Esophagus squamous epithelium (tissue), 5 donors: ENCODE results near the gene ST3GAL4. TPM values are rescaled to one million over a fixed set of nuclear protein-coding genes. Genes with fewer than 3 reads are reported as not detected.

Experiments used
- DNase-seq: peaks from one replicate; lab custom pipeline; 2025; lab: John Stamatoyannopoulos, UW
- H3K27ac ChIP-seq, 4 donors: fragments of 200-600 bp; sonication (generic); one replicate each; pipeline ENCODE4 v1.5.1; 2016 to 2019; ENCODE audit warnings: mild to moderate bottlenecking in 1 of 4
- H3K27me3 ChIP-seq, 4 donors: fragments of 200-600 bp; sonication (generic); 1 replicate in 3 of 4; 2 replicates in 1 of 4; pipeline versions ENCODE4 v1.5.1 to v1.6.0; 2017 to 2021; ENCODE audit warnings: antibody characterized with exemption in 1 of 4
- H3K36me3 ChIP-seq, 3 donors: fragments of 200-600 bp; sonication (generic); one replicate each; pipeline ENCODE4 v1.5.1; 2016 to 2019
- H3K4me1 ChIP-seq, 3 donors: fragments of 200-600 bp; sonication (generic); one replicate each; pipeline ENCODE4 v1.5.1; 2017 to 2019
- H3K4me3 ChIP-seq, 4 donors: fragments of 200-600 bp; sonication (generic); 1 replicate in 3 of 4; 2 replicates in 1 of 4; pipeline ENCODE4 v1.5.1; 2016 to 2019; ENCODE audit warnings: mild to moderate bottlenecking in 2 of 4, moderate library complexity in 1 of 4
- H3K9me3 ChIP-seq, 3 donors: fragments of 200-600 bp; sonication (generic); one replicate each; pipeline ENCODE4 v1.5.1; 2016 to 2019
- CTCF ChIP-seq, 6 experiments: fragments of 450-650 bp in 4 of 6; fragments of 200-600 bp in 2 of 6; sonication (generic) in 2 of 6; IDR thresholded peaks; one replicate each; pipeline ENCODE4 v1.5.1; 2016 to 2019; ENCODE audit warnings: antibody characterized with exemption in 6 of 6, mild to moderate bottlenecking in 4 of 6, moderate library complexity in 4 of 6
- POLR2A ChIP-seq, 4 donors: fragments of 450-650 bp; IDR thresholded peaks; one replicate each; pipeline ENCODE4 v1.6.1; 2017; ENCODE audit warnings: antibody characterized with exemption in 4 of 4, mild to moderate bottlenecking in 4 of 4, moderate library complexity in 3 of 4
- WGBS, 2 donors: methylation state at CpG; one replicate each; pipeline ENCODE4 v1.1.5; 2018; 5-methylcytosine and 5-hydroxymethylcytosine counted together
- intact Hi-C: fragments of 100-400 bp; cut with DNase I; formaldehyde crosslinking; loops from one replicate; pipeline ENCODE4 v1.15.0; 2022
- total RNA-seq, 4 donors: library from RNA; depleted of rRNA; stranded (reverse); fragments of >200 nt; gene quantifications; one replicate each; pipeline ENCODE4 v1.1.0, GENCODE V29; 2016
- donor health status: DM: yes; HTN: yes; CAD: no.

Gene ST3GAL4
- total RNA-seq, 4 donors from 2014 or later: 31.0 to 110 (median 51.2) TPM

- Histone ChIP-seq H3K4me1 (peaks cover 7 to 71% (median 18%) of the 10 kb centered on the region in 3 donors), H3K27ac (peak overlapping the region in 3 of 4 donors; percentile 77 to 88 (median 78)), H3K36me3 (peaks cover 0 to 53% (median 0%) of the 10 kb centered on the region in 3 donors), H3K27me3 (no peaks in the 10 kb centered on the region), H3K4me3 (peak overlapping the region in 2 of 4 donors; percentile 25 to 35), H3K9me3 (no peaks in the 10 kb centered on the region)
- intact Hi-C loops: no loop called here
- WGBS, 2 donors: 47 to 67% methylated on average over 2 to 3 of the region's 3 CpGs
- no peak for DNase-seq
- no peak for TF ChIP-seq CTCF (IDR thresholded peaks at IDR 0.05)
- TF ChIP-seq POLR2A (IDR thresholded peaks at IDR 0.05): no peak
These were observed 54.1 kb downstream of the ST3GAL4 start for GRCh38 chr11:126409620-126409985.

- no peaks in the 10 kb centered on the region for H3K9me3 ChIP-seq
- H3K27ac ChIP-seq: peak overlapping the region; percentile 55 to 88 (median 78)
- WGBS, 2 donors: 65 to 74% methylated on average over 3 to 6 of the region's 6 CpGs
- peaks cover 0 to 53% (median 0%) of the 10 kb centered on the region in 3 donors for H3K36me3 ChIP-seq
- no peak for DNase-seq
- TF ChIP-seq CTCF (IDR thresholded peaks at IDR 0.05): no peak
- no peak for TF ChIP-seq POLR2A (IDR thresholded peaks at IDR 0.05)
- peaks cover 13 to 71% (median 23%) of the 10 kb centered on the region in 3 donors for H3K4me1 ChIP-seq
- H3K27me3 ChIP-seq: no peaks in the 10 kb centered on the region
- intact Hi-C loops: no loop called here
- peak overlapping the region in 1 of 4 donors; percentile 35 for H3K4me3 ChIP-seq
These were observed 55.2 kb downstream of the ST3GAL4 start for GRCh38 chr11:126410649-126411048.

- H3K4me1 ChIP-seq: peaks cover 26 to 73% (median 29%) of the 10 kb centered on the region in 3 donors
- H3K9me3 ChIP-seq: no peaks in the 10 kb centered on the region
- no peak overlapping the region for H3K4me3 ChIP-seq
- H3K27ac ChIP-seq: peak overlapping the region; percentile 62 to 88 (median 78)
- H3K36me3 ChIP-seq: peaks cover 0 to 50% (median 0%) of the 10 kb centered on the region in 3 donors
- no peaks in the 10 kb centered on the region for H3K27me3 ChIP-seq
- no peak for DNase-seq
- intact Hi-C loops: no loop called here
- TF ChIP-seq POLR2A (IDR thresholded peaks at IDR 0.05) (no peak), CTCF (IDR thresholded peaks at IDR 0.05) (no peak)
- WGBS, 2 donors: 81% methylated on average over 6 of the region's 6 CpGs
These were observed 56.5 kb downstream of the ST3GAL4 start for GRCh38 chr11:126411971-126412381.

GRCh38 chr11:126413426-126413825, 57.9 kb downstream of the ST3GAL4 start:
- intact Hi-C loops: no loop called here

More at GRCh38 chr11:126413426-126413825, 57.9 kb downstream of the ST3GAL4 start:
- TF ChIP-seq POLR2A (IDR thresholded peaks at IDR 0.05): no peak
- no peak for TF ChIP-seq CTCF (IDR thresholded peaks at IDR 0.05)
- DNase-seq: no peak
- peaks cover 29 to 81% (median 33%) of the 10 kb centered on the region in 3 donors for H3K4me1 ChIP-seq
- no peaks in the 10 kb centered on the region for H3K9me3 ChIP-seq
- 94 to 95% methylated on average over 4 to 6 of the region's 11 CpGs for WGBS, 2 donors
- no peaks in the 10 kb centered on the region for H3K27me3 ChIP-seq
- no peak overlapping the region for H3K4me3 ChIP-seq
- H3K27ac ChIP-seq: peak overlapping the region; percentile 68 to 92 (median 87)
- H3K36me3 ChIP-seq: peaks cover 0 to 36% (median 0%) of the 10 kb centered on the region in 3 donors
